OCI-LY1 (cell line): ENCODE results near the gene GMDS.

ENCODE experiments used
- CTCF ChIP-seq: fragments of 200-600 bp; sonication (generic), shearing (Covaris generic); IDR thresholded peaks from 2 replicates; pipeline ENCODE4 v1.5.1; 2017; ENCODE audit warnings: mild to moderate bottlenecking, antibody characterized with exemption, low read length, moderate library complexity, mixed read lengths
- EZH2 ChIP-seq: fragments of 200-600 bp; sonication (generic), shearing (Covaris generic); IDR thresholded peaks from 2 replicates; pipeline ENCODE4 v1.8.0; 2017; ENCODE audit warnings: borderline replicate concordance, mixed run types, mild to moderate bottlenecking, antibody characterized with exemption, low read length, moderate library complexity, mixed read lengths

GRCh38 chr6:1912731-1913130 is 332.7 kb downstream of the GMDS start:
- no peak for TF ChIP-seq CTCF
- TF ChIP-seq EZH2, result no peak
